GM18526 (cell line): ENCODE results near the gene SRSF9.

Experiments used
- POLR2A ChIP-seq: IDR thresholded peaks from 3 replicates; pipeline ENCODE4 v1.6.1; 2011; ENCODE audit not compliant: insufficient read length; ENCODE audit errors: extremely low read depth

SRSF9 gene, protein sequence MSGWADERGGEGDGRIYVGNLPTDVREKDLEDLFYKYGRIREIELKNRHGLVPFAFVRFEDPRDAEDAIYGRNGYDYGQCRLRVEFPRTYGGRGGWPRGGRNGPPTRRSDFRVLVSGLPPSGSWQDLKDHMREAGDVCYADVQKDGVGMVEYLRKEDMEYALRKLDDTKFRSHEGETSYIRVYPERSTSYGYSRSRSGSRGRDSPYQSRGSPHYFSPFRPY

DNA sequence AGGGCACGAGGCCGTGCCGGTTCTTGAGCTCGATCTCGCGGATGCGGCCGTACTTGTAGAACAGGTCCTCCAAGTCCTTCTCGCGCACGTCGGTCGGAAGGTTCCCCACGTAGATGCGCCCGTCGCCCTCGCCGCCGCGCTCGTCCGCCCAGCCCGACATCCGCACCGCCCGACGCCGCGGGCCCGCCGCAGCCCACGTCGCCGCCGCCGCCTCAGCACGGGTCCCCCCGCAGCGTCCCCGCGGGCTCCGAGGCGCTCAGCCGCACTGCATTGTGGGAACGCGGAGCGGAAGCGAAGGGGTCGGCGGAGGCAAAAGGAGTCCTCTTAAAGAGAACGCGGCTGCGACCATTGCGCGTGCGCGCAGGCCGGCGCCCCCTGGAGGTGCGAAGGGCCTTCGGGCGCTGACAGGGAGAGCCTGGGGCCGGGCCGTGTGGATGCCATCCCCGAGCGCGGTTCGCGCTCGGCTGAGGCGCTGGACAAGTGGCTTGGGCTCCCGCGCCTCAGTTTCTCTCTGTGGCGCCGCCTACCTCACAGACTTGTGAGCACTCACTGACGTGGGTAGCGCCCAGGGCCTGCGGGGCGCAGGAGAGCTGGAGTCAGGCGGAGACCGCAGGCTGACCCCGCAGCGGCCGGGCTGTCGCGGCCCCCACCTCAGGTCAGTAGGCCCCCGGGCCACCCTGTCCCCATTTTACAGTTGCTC is at the start of gene SRSF9:
SRSF9 (minus strand) TSS at position 299 of the 700 bp plus-strand sequence; CDS start at position 160, 139 bp downstream.
- TF ChIP-seq POLR2A, result peak; percentile 83

DNA sequence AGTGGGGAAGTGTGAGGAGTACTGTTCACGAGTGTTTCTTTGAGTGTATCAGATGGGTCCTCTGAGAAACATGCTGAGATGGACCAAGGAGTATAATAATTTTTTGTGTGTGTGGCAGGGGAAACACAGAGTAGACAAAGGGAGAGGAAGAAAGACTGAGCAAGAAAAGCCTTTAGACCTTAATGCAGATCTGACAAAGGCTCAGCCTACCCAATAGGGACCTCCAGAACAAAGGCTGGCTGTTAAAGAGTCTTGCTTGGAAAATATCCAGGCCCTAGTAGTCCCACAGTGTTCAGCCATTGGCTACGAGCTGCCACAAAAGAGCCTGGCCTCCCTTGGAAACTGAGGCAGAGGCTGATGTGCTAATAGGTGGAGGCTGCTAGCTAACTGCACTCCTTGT is 45.9 kb upstream of the SRSF9 start:
- no peak for TF ChIP-seq POLR2A

DNA sequence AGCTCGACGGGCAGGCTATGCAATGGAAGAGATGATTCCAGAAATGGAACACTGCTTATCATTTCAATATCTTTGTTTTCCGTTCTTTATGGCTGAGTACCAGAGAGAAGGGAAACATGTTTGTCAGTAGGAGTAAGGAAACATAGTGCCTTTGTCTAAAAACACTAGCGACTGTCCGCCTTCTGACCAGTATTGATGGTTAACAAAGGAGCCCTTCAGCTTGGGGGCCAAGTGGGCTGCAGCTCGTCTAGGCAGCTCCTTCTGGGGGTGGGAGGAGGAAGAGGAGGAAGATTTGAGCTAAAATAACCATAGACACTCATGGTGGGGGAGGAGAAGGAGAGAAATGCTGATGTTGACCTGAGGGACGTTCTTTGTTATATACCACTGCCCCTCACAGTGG is 44.5 kb upstream of the SRSF9 start:
- no peak for TF ChIP-seq POLR2A

GRCh38 chr12:120508537-120508936 is 39.0 kb upstream of the SRSF9 start:
- TF ChIP-seq POLR2A, result no peak

DNA sequence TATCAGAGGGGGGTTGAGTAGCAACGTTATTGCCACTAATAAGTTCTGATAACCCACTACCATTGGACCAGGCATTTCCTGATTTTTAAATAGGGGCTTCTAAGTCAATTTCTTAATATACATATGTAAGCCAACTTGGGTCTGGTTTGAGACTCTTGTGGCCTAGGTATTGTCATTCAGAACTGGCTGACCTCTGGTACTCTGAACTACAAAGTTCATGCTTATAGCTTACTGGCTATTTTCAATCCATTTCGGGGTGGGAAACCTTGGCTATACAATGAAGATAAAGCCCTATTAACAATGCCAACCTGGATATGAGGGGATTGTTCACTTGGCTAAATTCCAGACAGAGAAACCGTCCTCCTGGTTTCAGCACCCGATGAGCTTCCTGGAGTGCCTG is 35.0 kb upstream of the SRSF9 start:
- no peak for TF ChIP-seq POLR2A

- TF ChIP-seq POLR2A, result no peak
Observed at GRCh38 chr12:120500581-120500980, 31.0 kb upstream of the SRSF9 start.

DNA sequence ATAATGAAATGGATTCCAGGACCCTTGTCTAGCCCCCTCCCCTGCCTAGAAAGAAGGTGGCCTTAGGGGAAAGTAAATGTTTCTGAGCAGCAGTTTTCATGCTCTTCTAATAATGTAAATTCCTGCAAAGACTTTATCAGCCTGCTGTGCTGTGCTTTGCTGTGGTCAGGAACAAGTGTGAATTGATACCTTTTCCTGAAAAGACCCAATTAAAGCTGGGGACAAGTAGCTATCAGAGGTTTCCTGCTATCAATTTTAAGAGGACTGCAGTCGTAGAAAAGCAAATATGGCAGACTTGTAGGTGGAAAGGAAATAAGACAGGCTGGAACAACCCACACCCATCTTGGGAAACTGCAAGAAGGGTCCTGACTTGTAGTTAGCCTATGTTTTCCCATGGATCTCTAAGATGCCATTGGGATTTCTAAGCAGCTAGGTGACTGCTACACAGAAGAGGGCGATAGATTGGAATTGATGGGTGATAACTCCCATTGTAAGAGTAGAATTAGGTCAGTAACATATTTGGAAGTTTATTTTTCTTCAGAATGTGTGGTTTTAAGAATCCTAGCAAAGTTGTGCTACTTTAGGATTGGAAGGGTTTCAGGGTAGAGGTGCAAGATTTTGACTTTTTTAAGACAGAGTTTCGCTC is 29.4 kb upstream of the SRSF9 start:
- no peak for TF ChIP-seq POLR2A

DNA sequence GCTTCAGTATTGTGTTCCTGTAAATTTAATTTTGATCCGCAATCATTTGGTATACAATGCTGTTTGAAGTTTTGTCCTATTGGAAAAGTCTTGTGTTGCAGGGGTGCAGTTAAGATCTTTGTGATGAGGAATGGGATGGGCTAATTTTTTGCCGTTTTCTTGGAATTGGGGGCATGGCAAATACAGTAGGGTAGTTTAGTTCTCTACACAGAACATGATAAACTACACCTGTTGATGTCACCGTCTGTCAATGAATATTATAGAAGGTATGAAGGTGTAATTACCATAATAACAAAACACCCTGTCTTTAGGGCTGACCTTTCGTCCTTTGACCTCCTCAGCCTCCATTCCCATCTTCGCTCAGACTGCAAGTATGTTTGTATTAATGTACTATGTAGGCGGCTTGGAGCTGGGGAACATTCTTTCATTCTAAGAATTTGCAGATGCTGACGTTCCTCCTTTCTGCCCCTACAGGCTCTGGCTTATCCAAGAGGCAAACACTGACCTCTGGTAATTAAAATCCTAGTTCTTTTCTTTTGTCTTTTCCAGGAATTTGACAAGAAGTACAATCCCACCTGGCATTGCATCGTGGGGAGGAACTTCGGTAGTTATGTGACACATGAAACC is 28.1 kb upstream of the SRSF9 start:
- no peak for TF ChIP-seq POLR2A

GRCh38 chr12:120496413-120497340 is 27.1 kb upstream of the SRSF9 start:
- no peak for TF ChIP-seq POLR2A

- peak; percentile 98 for TF ChIP-seq POLR2A
Observed at GRCh38 chr12:120495731-120496412, 26.3 kb upstream of the SRSF9 start, which contains the start of gene DYNLL1. DYNLL1 (plus strand) TSS chr12:120496113; CDS start chr12:120496422, 309 bp downstream.

DNA sequence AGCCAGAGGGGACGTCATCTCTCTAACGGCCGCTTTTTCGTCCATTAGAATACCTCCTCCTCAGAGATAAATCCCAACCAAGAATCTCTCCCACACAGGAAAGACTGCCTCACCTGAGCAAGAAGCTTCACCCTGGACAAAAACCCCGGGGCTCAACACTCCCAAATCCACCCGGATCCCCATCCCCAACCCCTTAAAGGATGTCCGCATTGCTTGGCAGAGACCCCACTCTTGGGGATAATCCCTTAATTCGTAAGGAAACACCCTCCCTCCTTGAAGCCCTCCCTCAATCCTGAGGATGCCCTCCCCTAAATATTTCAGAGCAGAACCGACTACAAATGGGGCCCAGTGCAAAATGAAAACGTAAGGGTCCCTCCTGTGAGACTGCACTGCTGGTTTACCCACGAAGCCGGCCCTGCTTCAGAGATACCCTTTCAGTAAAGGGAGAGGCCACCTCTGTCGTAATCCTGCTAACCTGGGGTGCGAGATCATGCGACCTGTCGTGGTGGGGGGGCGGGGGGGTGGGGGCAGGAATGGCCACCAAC is 25.7 kb upstream of the SRSF9 start:
- no peak for TF ChIP-seq POLR2A

GRCh38 chr12:120490833-120491512 is 21.4 kb upstream of the SRSF9 start:
- TF ChIP-seq POLR2A, result no peak

- TF ChIP-seq POLR2A, result no peak
Observed at GRCh38 chr12:120490325-120490724, 20.8 kb upstream of the SRSF9 start.
